Activated T-cell treated with anti-CD3 and anti-CD28 coated beads, Interleukin-2, amount 50 U/mL, for 24 hours (primary cell): Measurements from ENCODE around the gene KRT36.

ENCODE experiments used
- DNase-seq: peaks from one replicate; pipeline ENCODE4 v3.0.0-alpha.2; 2020
- H3K27ac Mint-ChIP-seq: 2 replicates; pipeline ENCODE4 v1.8.0; 2020; ENCODE audit warnings: mild to moderate bottlenecking, mixed read lengths
- H3K27me3 Mint-ChIP-seq: 2 replicates; pipeline ENCODE4 v1.8.0; 2020; ENCODE audit warnings: mixed read lengths
- H3K36me3 Mint-ChIP-seq: 2 replicates; pipeline ENCODE4 v1.8.0; 2020; ENCODE audit warnings: low read depth, mixed read lengths
- H3K4me1 Mint-ChIP-seq: 2 replicates; pipeline ENCODE4 v1.8.0; 2020; ENCODE audit warnings: low read depth, mixed read lengths
- H3K4me3 Mint-ChIP-seq: 2 replicates; pipeline ENCODE4 v1.8.0; 2020; ENCODE audit warnings: mild to moderate bottlenecking, moderate library complexity, mixed read lengths
- H3K9me3 Mint-ChIP-seq: 2 replicates; pipeline ENCODE4 v1.8.0; 2020; ENCODE audit warnings: mixed read lengths

Gene KRT36

GRCh38 chr17:41499714-41500113 lies 10.0 kb upstream of the KRT36 start:
- H3K9me3 Mint-ChIP-seq, result no peaks in the 10 kb centered on the region
- H3K27ac Mint-ChIP-seq, result no peak overlapping the region
- no peak overlapping the region for H3K4me3 Mint-ChIP-seq
- no peaks in the 10 kb centered on the region for H3K27me3 Mint-ChIP-seq
- peaks cover 6% of the 10 kb centered on the region for H3K4me1 Mint-ChIP-seq
- DNase-seq, result no peak
- no peaks in the 10 kb centered on the region for H3K36me3 Mint-ChIP-seq

GRCh38 chr17:41498276-41498675 lies 8.6 kb upstream of the KRT36 start:
- Mint-ChIP-seq H3K4me3 (no peak overlapping the region), H3K27ac (no peak overlapping the region), H3K27me3 (no peaks in the 10 kb centered on the region), H3K9me3 (no peaks in the 10 kb centered on the region), H3K36me3 (no peaks in the 10 kb centered on the region), H3K4me1 (peaks cover 6% of the 10 kb centered on the region)
- no peak for DNase-seq

DNA sequence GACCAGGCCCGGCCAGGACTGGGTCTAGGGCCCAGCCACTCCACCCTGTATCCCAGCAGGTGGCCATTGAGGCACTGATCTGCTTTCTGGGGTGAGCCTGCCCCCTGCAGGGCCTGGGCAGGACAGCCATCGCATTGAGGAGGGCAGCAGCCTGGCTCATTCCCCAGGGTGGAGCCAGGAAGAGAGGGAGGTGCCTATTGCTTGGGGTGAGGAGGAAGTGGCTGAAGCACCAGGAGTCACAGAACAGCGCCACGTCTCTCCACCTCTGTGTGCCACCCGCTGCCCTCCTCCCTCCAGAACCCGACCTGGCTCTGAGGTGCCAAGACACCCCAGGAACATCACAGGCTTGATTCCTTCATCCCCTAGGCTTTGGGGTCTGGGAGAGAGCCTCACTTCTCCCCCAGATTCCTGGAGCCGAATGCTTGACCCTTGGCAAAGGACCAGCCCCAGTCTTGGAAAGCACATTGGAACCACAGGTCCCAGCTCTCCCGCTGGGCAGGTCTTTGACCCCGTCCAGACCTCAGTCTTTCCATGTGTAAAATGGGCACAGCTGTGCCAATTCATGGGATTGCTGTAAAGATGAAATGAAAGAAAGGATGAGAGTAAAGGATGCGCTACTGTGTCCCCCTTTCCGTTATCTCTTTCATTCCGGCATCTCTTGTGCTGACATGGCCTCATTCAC lies 7.2 kb upstream of the KRT36 start:
- Mint-ChIP-seq H3K9me3 (no peaks in the 10 kb centered on the region), H3K27ac (peak overlapping the region; percentile 53), H3K36me3 (no peaks in the 10 kb centered on the region), H3K4me3 (no peak overlapping the region), H3K27me3 (no peaks in the 10 kb centered on the region), H3K4me1 (peaks cover 6% of the 10 kb centered on the region)
- peak; percentile 77 for DNase-seq

DNA sequence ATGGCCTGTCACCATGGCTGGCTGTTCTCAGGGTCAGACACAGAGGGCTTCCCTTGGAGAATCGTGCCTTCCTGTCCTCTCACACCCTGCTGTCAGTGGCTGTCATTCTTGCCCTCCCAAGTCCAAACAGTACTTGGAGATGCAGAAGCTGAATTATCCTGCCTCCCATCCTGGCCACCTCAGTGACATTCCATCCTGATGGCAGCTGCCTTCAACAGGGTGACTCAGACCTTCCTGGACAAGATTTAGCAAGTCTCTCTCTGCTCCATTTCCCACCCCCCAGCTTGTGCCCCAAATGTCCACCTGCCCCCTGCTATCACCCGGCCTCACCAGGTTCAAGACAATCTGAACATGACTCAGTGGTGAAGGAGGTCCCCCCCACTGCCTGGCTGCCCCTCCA lies 4.8 kb upstream of the KRT36 start:
- DNase-seq, result no peak
- Mint-ChIP-seq H3K9me3 (no peaks in the 10 kb centered on the region), H3K4me1 (peaks cover 11% of the 10 kb centered on the region), H3K36me3 (no peaks in the 10 kb centered on the region), H3K27me3 (no peaks in the 10 kb centered on the region), H3K27ac (no peak overlapping the region), H3K4me3 (no peak overlapping the region)

DNA sequence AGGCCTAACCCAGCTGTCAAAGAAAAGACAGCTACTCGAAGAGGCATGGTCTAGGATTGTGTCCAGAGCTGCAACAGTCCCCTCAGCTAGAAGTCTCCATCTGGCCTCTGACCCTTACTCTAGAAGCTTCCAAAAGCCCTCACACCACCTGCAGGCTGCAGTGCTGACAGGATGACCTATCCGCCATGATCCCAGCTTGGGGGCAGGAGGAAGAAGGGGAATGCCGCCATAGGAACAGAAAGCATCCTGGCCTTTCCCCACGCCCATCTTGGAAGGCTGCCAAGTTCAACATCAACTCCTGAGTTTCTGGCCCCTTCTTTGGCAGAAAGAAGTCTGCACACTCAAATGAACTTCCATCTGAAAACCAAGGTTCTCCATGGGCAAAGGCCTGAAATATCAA lies 3.1 kb upstream of the KRT36 start:
- Mint-ChIP-seq H3K4me1 (peaks cover 11% of the 10 kb centered on the region), H3K27me3 (no peaks in the 10 kb centered on the region), H3K36me3 (no peaks in the 10 kb centered on the region), H3K27ac (no peak overlapping the region), H3K4me3 (no peak overlapping the region), H3K9me3 (no peaks in the 10 kb centered on the region)
- no peak for DNase-seq

GRCh38 chr17:41492351-41492750 lies 2.6 kb upstream of the KRT36 start:
- no peak overlapping the region for H3K4me3 Mint-ChIP-seq
- H3K27ac Mint-ChIP-seq, result no peak overlapping the region
- peaks cover 11% of the 10 kb centered on the region for H3K4me1 Mint-ChIP-seq
- DNase-seq, result no peak
- no peaks in the 10 kb centered on the region for H3K9me3 Mint-ChIP-seq
- no peaks in the 10 kb centered on the region for H3K27me3 Mint-ChIP-seq
- H3K36me3 Mint-ChIP-seq, result no peaks in the 10 kb centered on the region

DNA sequence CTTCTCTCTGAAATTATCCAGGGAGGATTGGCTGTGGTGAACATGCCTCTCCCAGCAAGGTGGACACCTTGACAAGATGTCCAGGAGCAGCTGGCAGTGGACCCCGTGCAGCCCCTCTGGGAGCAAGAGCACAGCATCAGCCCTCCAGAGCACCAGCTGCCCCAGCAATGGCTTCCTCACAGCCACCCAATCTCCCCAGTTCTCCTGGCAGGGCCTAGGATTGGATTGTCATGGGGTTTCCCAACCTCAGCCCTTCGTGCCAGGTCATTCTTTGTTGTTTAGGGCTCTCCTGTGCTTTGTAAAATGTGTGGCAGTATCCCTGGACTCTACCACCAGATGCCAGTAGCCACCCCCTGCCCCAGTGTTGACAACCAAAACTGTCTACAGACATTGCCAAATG lies 1.8 kb upstream of the KRT36 start:
- Mint-ChIP-seq H3K4me3 (no peak overlapping the region), H3K36me3 (no peaks in the 10 kb centered on the region), H3K27ac (no peak overlapping the region), H3K27me3 (peaks cover under 1% of the 10 kb centered on the region), H3K9me3 (no peaks in the 10 kb centered on the region), H3K4me1 (peaks cover 5% of the 10 kb centered on the region)
- DNase-seq, result no peak

DNA sequence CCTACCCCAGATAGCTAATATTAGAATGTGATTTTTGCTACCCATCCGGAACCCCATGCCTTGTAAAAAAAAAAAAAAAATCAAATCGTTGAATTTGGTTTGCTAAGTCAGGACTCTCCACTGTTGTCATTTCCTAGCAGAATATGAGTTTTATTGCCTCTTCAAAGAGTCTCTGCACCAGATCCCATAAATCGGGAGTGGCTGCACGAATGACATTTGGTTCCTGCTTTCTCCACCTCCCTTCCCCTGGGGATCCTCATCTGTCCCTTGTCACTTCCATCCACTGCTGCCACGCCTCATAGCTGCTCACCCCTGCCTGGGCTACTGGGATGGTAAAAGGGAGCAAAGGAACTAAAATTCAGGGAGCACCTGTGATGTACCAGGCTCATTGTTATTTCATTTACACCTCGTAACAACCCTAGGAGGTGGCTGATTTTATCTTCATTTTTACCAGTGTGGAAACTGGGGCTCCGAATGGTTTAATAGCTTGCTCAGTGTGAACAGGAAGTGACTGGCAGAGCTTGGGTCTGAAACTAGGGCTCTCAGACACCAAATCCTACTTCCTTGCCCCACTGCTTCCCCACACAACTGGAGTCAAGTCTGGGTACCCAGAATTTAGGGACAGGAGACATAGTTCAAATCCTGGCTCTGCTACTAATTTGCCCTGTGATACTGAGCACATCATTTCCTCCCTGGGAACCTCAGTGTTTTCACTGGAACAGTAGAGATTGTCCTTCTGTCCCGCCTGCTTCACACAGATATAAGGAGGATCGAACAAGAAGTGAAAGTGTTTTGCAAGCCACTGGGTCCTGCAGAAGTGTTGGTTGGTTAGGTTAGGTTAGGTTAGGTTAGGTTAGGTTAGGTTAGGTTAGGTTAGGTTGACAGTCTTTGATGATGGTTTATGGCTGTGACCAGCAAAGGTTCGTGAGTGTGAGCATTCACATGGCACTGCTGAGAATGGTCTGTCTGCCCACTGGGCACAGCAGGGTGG lies 585 bp upstream of the KRT36 start:
- Mint-ChIP-seq H3K4me3 (no peak overlapping the region), H3K4me1 (peaks cover 5% of the 10 kb centered on the region), H3K27me3 (peaks cover 3% of the 10 kb centered on the region), H3K36me3 (no peaks in the 10 kb centered on the region), H3K9me3 (no peaks in the 10 kb centered on the region), H3K27ac (no peak overlapping the region)
- no peak for DNase-seq

DNA sequence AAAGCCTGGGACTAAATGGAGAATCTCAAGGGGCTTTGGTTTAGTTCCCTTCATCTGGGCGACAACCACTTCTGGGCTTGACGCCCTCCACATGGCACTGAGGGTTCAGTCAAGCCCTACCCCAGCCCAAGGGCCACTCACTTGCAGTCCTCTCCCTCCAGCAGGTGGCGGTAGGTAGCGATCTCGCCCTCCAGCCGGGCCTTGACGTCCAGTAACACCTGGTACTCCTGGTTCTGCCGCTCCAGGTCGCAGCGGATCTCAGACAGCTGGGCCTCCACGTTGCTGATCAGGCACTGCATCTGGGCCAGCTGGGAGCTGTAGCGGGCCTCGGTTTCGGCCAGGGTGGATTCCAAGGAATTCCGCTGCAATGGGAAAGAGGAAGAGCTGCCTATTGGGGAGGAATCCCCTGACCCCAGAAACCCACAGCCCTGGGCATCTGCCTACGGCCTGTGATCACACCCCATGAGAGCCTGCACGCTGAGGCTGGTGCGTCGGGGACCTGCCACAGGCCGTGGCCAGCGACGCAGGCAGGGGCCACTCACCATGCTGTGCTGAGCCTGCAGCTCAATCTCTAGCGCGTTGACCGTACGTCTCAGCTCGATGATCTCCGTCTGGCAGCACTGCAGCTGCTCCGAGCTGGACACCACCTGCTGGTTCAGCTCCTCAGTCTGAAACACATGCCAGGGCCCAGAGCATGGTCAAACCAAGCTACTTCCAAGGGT lies 2.7 kb downstream of the KRT36 start:
- Mint-ChIP-seq H3K9me3 (no peaks in the 10 kb centered on the region), H3K4me1 (peaks cover 5% of the 10 kb centered on the region), H3K36me3 (no peaks in the 10 kb centered on the region), H3K4me3 (no peak overlapping the region), H3K27me3 (peaks cover 3% of the 10 kb centered on the region), H3K27ac (no peak overlapping the region)
- peak; percentile 59 for DNase-seq

GRCh38 chr17:41486316-41486715 lies 3.4 kb downstream of the KRT36 start:
- H3K4me3 Mint-ChIP-seq, result no peak overlapping the region
- H3K4me1 Mint-ChIP-seq, result peaks cover 5% of the 10 kb centered on the region
- H3K36me3 Mint-ChIP-seq, result no peaks in the 10 kb centered on the region
- H3K27ac Mint-ChIP-seq, result no peak overlapping the region
- H3K9me3 Mint-ChIP-seq, result no peaks in the 10 kb centered on the region
- H3K27me3 Mint-ChIP-seq, result peaks cover 3% of the 10 kb centered on the region
- DNase-seq, result no peak

DNA sequence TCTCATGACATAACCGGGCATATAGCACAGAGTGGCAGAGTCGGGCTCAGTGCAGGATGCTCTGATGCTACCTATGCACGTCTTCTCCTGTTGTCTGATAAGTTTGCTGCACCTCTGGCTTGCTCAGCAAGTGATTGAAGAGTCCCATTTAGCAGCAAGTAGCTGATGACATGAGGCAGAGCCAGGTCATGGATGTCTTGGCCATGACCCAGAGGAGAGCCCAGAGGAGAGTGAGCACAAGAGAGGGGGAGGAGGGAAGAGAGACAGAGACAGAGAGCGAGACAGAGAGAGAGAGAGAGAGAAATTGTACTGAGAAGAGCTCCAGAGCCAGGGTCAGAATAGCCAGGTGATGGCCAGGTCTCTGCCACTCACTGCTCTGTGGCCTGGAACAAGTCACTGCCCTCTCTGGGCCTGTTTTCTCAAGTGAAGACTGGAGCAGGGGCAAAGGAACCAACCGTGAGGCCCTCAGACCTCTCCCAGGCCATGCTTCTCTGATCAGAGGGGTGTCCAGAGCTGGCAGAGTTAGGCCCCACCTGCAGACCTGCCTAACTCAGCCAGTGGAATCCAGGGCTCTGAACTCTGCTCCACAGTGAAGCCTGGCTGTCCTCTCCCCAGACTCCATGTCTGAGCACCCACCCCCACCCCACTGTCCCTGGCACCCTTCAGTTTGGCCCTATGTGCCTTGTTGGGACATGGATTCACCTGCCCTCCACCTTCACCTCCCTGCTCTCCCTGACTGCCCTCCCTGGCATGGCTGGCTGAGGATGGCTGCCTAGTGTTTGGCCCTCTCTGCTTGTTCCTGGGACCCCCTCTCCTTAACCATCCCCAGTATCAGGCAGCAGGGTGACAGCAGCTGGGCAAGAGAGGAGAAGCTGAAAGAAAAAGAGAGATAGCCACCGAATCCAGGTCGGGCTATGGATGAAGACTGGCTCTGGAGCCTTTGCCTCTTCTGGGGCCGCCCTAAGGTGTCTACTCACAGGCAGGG lies 4.5 kb downstream of the KRT36 start:
- no peak overlapping the region for H3K27ac Mint-ChIP-seq
- no peak for DNase-seq
- peaks cover 3% of the 10 kb centered on the region for H3K4me1 Mint-ChIP-seq
- H3K27me3 Mint-ChIP-seq, result peaks cover 3% of the 10 kb centered on the region
- no peaks in the 10 kb centered on the region for H3K9me3 Mint-ChIP-seq
- no peak overlapping the region for H3K4me3 Mint-ChIP-seq
- no peaks in the 10 kb centered on the region for H3K36me3 Mint-ChIP-seq

- no peak for DNase-seq
- H3K9me3 Mint-ChIP-seq, result no peaks in the 10 kb centered on the region
- no peak overlapping the region for H3K27ac Mint-ChIP-seq
These were observed 5.5 kb downstream of the KRT36 start for GRCh38 chr17:41483991-41484826.

DNA sequence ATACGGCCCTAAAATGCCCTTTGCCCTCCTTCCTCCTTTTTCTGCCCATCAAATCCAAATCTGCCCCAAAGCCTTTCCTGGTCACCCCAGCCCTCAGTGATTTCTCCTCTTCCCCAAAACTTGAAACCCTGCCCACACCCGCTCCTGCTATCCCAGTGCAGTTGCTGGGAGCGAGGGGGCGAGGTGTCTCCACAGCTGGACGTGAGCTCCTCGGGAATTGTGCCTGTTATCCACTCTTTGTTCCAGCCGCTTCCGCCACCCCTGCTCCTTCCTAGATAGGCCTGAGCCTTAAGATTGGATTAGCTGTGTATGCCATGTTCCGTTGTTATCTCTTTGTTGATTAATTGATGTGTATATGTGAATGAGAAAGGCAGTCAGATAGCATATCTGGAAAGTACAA lies 6.2 kb downstream of the KRT36 start:
- no peaks in the 10 kb centered on the region for H3K36me3 Mint-ChIP-seq
- H3K4me3 Mint-ChIP-seq, result no peak overlapping the region
- H3K27me3 Mint-ChIP-seq, result peaks cover 3% of the 10 kb centered on the region
- DNase-seq, result no peak
- H3K4me1 Mint-ChIP-seq, result no peaks in the 10 kb centered on the region
- no peak overlapping the region for H3K27ac Mint-ChIP-seq
- no peaks in the 10 kb centered on the region for H3K9me3 Mint-ChIP-seq

More at GRCh38 chr17:41483991-41484826, 5.5 kb downstream of the KRT36 start:
- H3K36me3 Mint-ChIP-seq, result no peaks in the 10 kb centered on the region
- no peaks in the 10 kb centered on the region for H3K4me1 Mint-ChIP-seq
- peaks cover 3% of the 10 kb centered on the region for H3K27me3 Mint-ChIP-seq
- no peak overlapping the region for H3K4me3 Mint-ChIP-seq
